ENCODE results near the gene GJB4.
"Not testable (repeated sequence)": the region's sequence is repeated elsewhere in the genome, so short reads cannot be mapped to it uniquely, and the experiment has no call there.

The GJB4 gene

GRCh38 chr1:34763142-34763781 lies 3.7 kb downstream of the GJB4 start:
- H3K36me3 ChIP-seq (ENCODE audit: control insufficient read depth in 1 of 2, insufficient read depth in 2 of 2, low read length in 2 of 2): no peaks in the 10 kb centered on the region
- H3K4me3 ChIP-seq (ENCODE audit: low read depth in 1 of 2, low read length in 2 of 2): no peak overlapping the region
- H3K9me3 ChIP-seq (ENCODE audit: control insufficient read depth in 1 of 2, low read length in 2 of 2): peaks cover 0 to 5% of the 10 kb centered on the region in 2 donors
- H3K27me3 ChIP-seq (ENCODE audit: low read depth, low read length): no peaks in the 10 kb centered on the region
- H3K4me1 ChIP-seq (ENCODE audit: control insufficient read depth in 1 of 2, insufficient read depth in 2 of 2, low read length in 2 of 2): no peaks in the 10 kb centered on the region
- no peak overlapping the region for H3K27ac ChIP-seq (ENCODE audit: low read length)

- Histone ChIP-seq H3K9me3 (ENCODE audit: control insufficient read depth in 1 of 2, low read length in 2 of 2) (peaks cover 0 to 5% of the 10 kb centered on the region in 2 donors), H3K4me3 (ENCODE audit: low read depth in 1 of 2, low read length in 2 of 2) (no peak overlapping the region), H3K27me3 (ENCODE audit: low read depth, low read length) (no peaks in the 10 kb centered on the region), H3K4me1 (ENCODE audit: control insufficient read depth in 1 of 2, insufficient read depth in 2 of 2, low read length in 2 of 2) (no peaks in the 10 kb centered on the region), H3K36me3 (ENCODE audit: control insufficient read depth in 1 of 2, insufficient read depth in 2 of 2, low read length in 2 of 2) (no peaks in the 10 kb centered on the region), H3K27ac (ENCODE audit: low read length) (no peak overlapping the region)
Observed at GRCh38 chr1:34768856-34769255, 9.3 kb downstream of the GJB4 start.

GRCh38 chr1:34770891-34771504 lies 11.5 kb downstream of the GJB4 start:
- Histone ChIP-seq H3K36me3 (ENCODE audit: control insufficient read depth in 1 of 2, insufficient read depth in 2 of 2, low read length in 2 of 2) (no peaks in the 10 kb centered on the region), H3K4me1 (ENCODE audit: control insufficient read depth in 1 of 2, insufficient read depth in 2 of 2, low read length in 2 of 2) (no peaks in the 10 kb centered on the region), H3K27ac (ENCODE audit: low read length) (no peak overlapping the region), H3K4me3 (ENCODE audit: low read depth in 1 of 2, low read length in 2 of 2) (no peak overlapping the region), H3K27me3 (ENCODE audit: low read depth, low read length) (no peaks in the 10 kb centered on the region), H3K9me3 (ENCODE audit: control insufficient read depth in 1 of 2, low read length in 2 of 2) (no peaks in the 10 kb centered on the region)

- H3K36me3 ChIP-seq (ENCODE audit: control insufficient read depth in 1 of 2, insufficient read depth in 2 of 2, low read length in 2 of 2): no peaks in the 10 kb centered on the region
- no peak overlapping the region for H3K4me3 ChIP-seq (ENCODE audit: low read depth in 1 of 2, low read length in 2 of 2)
- H3K4me1 ChIP-seq (ENCODE audit: control insufficient read depth in 1 of 2, insufficient read depth in 2 of 2, low read length in 2 of 2): no peaks in the 10 kb centered on the region
- H3K27ac ChIP-seq (ENCODE audit: low read length): no peak overlapping the region
- H3K27me3 ChIP-seq (ENCODE audit: low read depth, low read length): no peaks in the 10 kb centered on the region
- no peaks in the 10 kb centered on the region for H3K9me3 ChIP-seq (ENCODE audit: control insufficient read depth in 1 of 2, low read length in 2 of 2)
Observed at GRCh38 chr1:34771573-34772371, 12.2 kb downstream of the GJB4 start.

GRCh38 chr1:34773114-34773513 lies 13.6 kb downstream of the GJB4 start:
- H3K4me3 ChIP-seq (ENCODE audit: low read depth in 1 of 2, low read length in 2 of 2); H3K36me3 ChIP-seq (ENCODE audit: control insufficient read depth in 1 of 2, insufficient read depth in 2 of 2, low read length in 2 of 2); H3K9me3 ChIP-seq (ENCODE audit: control insufficient read depth in 1 of 2, low read length in 2 of 2); H3K4me1 ChIP-seq (ENCODE audit: control insufficient read depth in 1 of 2, insufficient read depth in 2 of 2, low read length in 2 of 2); H3K27me3 ChIP-seq (ENCODE audit: low read depth, low read length); H3K27ac ChIP-seq (ENCODE audit: low read length): not testable (repeated sequence)

- H3K27me3 ChIP-seq (ENCODE audit: low read depth, low read length): no peaks in the 10 kb centered on the region
Observed at GRCh38 chr1:34774957-34775356, 15.4 kb downstream of the GJB4 start.

GRCh38 chr1:34776911-34777310 lies 17.4 kb downstream of the GJB4 start:
- peaks cover 9% of the 10 kb centered on the region for H3K27me3 ChIP-seq (ENCODE audit: low read depth, low read length)
- H3K36me3 ChIP-seq (ENCODE audit: control insufficient read depth in 1 of 2, insufficient read depth in 2 of 2, low read length in 2 of 2): no peaks in the 10 kb centered on the region
- peaks cover 0 to 11% of the 10 kb centered on the region in 2 donors for H3K4me1 ChIP-seq (ENCODE audit: control insufficient read depth in 1 of 2, insufficient read depth in 2 of 2, low read length in 2 of 2)
- H3K4me3 ChIP-seq (ENCODE audit: low read depth in 1 of 2, low read length in 2 of 2): no peak overlapping the region
- no peaks in the 10 kb centered on the region for H3K9me3 ChIP-seq (ENCODE audit: control insufficient read depth in 1 of 2, low read length in 2 of 2)
- no peak overlapping the region for H3K27ac ChIP-seq (ENCODE audit: low read length)

More at GRCh38 chr1:34774957-34775356, 15.4 kb downstream of the GJB4 start:
- Histone ChIP-seq H3K4me3 (ENCODE audit: low read depth in 1 of 2, low read length in 2 of 2) (no peak overlapping the region), H3K27ac (ENCODE audit: low read length) (no peak overlapping the region), H3K36me3 (ENCODE audit: control insufficient read depth in 1 of 2, insufficient read depth in 2 of 2, low read length in 2 of 2) (no peaks in the 10 kb centered on the region), H3K9me3 (ENCODE audit: control insufficient read depth in 1 of 2, low read length in 2 of 2) (no peaks in the 10 kb centered on the region), H3K4me1 (ENCODE audit: control insufficient read depth in 1 of 2, insufficient read depth in 2 of 2, low read length in 2 of 2) (no peaks in the 10 kb centered on the region)

GRCh38 chr1:34777519-34778321 lies 18.2 kb downstream of the GJB4 start:
- H3K4me1 ChIP-seq (ENCODE audit: control insufficient read depth in 1 of 2, insufficient read depth in 2 of 2, low read length in 2 of 2): peaks cover 0 to 12% of the 10 kb centered on the region in 2 donors
- peaks cover 16% of the 10 kb centered on the region for H3K27me3 ChIP-seq (ENCODE audit: low read depth, low read length)
- H3K4me3 ChIP-seq (ENCODE audit: low read depth in 1 of 2, low read length in 2 of 2): no peak overlapping the region
- H3K9me3 ChIP-seq (ENCODE audit: control insufficient read depth in 1 of 2, low read length in 2 of 2): no peaks in the 10 kb centered on the region
- H3K27ac ChIP-seq (ENCODE audit: low read length): no peak overlapping the region
- no peaks in the 10 kb centered on the region for H3K36me3 ChIP-seq (ENCODE audit: control insufficient read depth in 1 of 2, insufficient read depth in 2 of 2, low read length in 2 of 2)

- Histone ChIP-seq H3K36me3 (ENCODE audit: control insufficient read depth in 1 of 2, insufficient read depth in 2 of 2, low read length in 2 of 2) (no peaks in the 10 kb centered on the region), H3K27me3 (ENCODE audit: low read depth, low read length) (peaks cover 16% of the 10 kb centered on the region), H3K4me1 (ENCODE audit: control insufficient read depth in 1 of 2, insufficient read depth in 2 of 2, low read length in 2 of 2) (peaks cover 0 to 12% of the 10 kb centered on the region in 2 donors), H3K4me3 (ENCODE audit: low read depth in 1 of 2, low read length in 2 of 2) (no peak overlapping the region), H3K27ac (ENCODE audit: low read length) (no peak overlapping the region), H3K9me3 (ENCODE audit: control insufficient read depth in 1 of 2, low read length in 2 of 2) (no peaks in the 10 kb centered on the region)
Observed at GRCh38 chr1:34778381-34778780, 18.8 kb downstream of the GJB4 start.

- H3K36me3 ChIP-seq (ENCODE audit: control insufficient read depth in 1 of 2, insufficient read depth in 2 of 2, low read length in 2 of 2): no peaks in the 10 kb centered on the region
- no peak overlapping the region for H3K27ac ChIP-seq (ENCODE audit: low read length)
- H3K4me1 ChIP-seq (ENCODE audit: control insufficient read depth in 1 of 2, insufficient read depth in 2 of 2, low read length in 2 of 2): peaks cover 0 to 12% of the 10 kb centered on the region in 2 donors
- no peak overlapping the region for H3K4me3 ChIP-seq (ENCODE audit: low read depth in 1 of 2, low read length in 2 of 2)
- no peaks in the 10 kb centered on the region for H3K9me3 ChIP-seq (ENCODE audit: control insufficient read depth in 1 of 2, low read length in 2 of 2)
- H3K27me3 ChIP-seq (ENCODE audit: low read depth, low read length): peaks cover 16% of the 10 kb centered on the region
Observed at GRCh38 chr1:34779005-34779404, 19.5 kb downstream of the GJB4 start.

- H3K27ac ChIP-seq (ENCODE audit: low read length): no peak overlapping the region
- no peak overlapping the region for H3K4me3 ChIP-seq (ENCODE audit: low read depth in 1 of 2, low read length in 2 of 2)
- H3K4me1 ChIP-seq (ENCODE audit: control insufficient read depth in 1 of 2, insufficient read depth in 2 of 2, low read length in 2 of 2): peaks cover 0 to 12% of the 10 kb centered on the region in 2 donors
- H3K36me3 ChIP-seq (ENCODE audit: control insufficient read depth in 1 of 2, insufficient read depth in 2 of 2, low read length in 2 of 2): no peaks in the 10 kb centered on the region
- H3K27me3 ChIP-seq (ENCODE audit: low read depth, low read length): peaks cover 16% of the 10 kb centered on the region
- no peaks in the 10 kb centered on the region for H3K9me3 ChIP-seq (ENCODE audit: control insufficient read depth in 1 of 2, low read length in 2 of 2)
Observed at GRCh38 chr1:34779526-34779925, 20.0 kb downstream of the GJB4 start.

Measured in muscle layer of duodenum (tissue), 2 donors.